IPS-18c (cell line): ENCODE data around the gene ZBTB3.

Experiments used
- H3K4me3 ChIP-seq: 2 replicates; pipeline ENCODE4 v1.7.0; 2013; ENCODE audit warnings: low read depth, mild to moderate bottlenecking, low read length, moderate library complexity; ENCODE audit not compliant: insufficient read depth
- H3K9me3 ChIP-seq: one replicate; pipeline ENCODE4 v1.6.1; 2013; ENCODE audit warnings: mild to moderate bottlenecking, low read length, moderate library complexity; ENCODE audit not compliant: control insufficient read depth, insufficient read depth

The ZBTB3 gene

DNA sequence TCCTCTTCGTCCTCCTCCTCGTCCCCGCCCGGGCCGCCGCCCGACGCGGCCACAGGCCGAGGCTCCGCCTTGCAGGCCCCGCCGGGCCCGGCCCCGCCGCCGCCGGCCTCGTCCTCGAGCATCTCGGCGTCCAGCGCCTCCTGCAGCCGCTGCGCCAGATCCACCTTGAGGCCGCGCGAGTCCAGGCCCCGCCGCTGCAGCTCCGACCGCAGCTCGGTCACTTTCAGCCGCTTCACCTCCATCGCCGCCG, 27.1 kb downstream of the ZBTB3 start:
- Histone ChIP-seq H3K4me3 (peak overlapping the region; percentile 98), H3K9me3 (peaks cover 2% of the 10 kb centered on the region)

DNA sequence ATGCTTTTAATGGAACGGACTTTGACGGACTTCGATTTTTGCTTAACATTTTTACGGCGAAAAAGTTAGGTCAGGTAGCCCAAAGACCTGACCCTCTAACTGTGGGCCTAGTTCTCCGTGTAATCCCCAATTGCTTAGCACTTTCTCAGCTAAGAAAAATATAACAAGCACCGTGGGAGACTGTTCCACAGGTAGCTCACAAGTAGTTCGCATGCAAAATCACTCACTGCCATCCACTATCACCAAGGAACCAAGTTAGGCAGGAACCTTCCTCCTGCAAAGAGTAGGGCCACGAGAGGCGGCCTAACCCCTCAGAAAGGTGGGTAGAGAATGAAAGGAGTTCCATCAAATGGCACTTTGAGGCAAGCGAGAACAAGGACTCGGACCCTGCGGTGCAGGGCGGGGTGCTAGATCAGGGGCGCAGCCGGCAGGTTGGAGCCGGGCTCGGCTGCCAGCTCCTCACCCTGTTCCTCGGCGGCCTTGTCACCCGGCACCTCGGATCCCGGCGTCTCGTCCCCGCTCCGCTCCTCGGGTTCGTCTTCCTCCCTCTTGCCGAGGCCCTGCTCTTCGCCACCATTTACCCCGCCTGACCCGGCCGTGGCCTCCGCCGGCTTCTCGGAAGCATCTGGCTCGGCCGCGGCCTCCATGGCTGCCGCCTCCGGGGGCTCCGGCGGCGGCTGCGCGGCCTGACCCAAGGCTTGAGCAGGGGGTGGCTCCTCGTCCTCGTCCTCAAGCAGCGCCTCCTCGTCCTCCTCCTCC, 27.6 kb downstream of the ZBTB3 start:
- H3K9me3 ChIP-seq = peaks cover 2% of the 10 kb centered on the region
- H3K4me3 ChIP-seq = peak overlapping the region; percentile 98

DNA sequence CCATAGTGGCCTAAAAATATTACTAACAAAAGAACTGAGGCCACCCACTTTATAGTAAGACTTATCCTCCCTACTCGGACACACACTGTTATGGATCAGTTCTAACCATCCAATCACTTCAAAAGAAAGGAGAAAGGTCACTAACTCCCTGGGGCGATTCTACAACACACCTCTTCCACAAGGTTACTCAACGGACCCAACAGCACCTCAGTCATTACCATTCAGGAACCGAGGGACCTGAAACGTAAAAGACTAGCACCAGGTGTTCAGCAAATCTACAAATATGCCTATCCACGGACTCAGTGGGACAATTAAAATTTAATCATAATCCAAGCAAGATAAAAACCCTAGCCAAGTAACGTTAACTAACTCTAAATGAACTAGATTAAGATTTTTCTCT, 28.3 kb downstream of the ZBTB3 start:
- H3K4me3 ChIP-seq = peak overlapping the region; percentile 98
- H3K9me3 ChIP-seq = peaks cover 2% of the 10 kb centered on the region

DNA sequence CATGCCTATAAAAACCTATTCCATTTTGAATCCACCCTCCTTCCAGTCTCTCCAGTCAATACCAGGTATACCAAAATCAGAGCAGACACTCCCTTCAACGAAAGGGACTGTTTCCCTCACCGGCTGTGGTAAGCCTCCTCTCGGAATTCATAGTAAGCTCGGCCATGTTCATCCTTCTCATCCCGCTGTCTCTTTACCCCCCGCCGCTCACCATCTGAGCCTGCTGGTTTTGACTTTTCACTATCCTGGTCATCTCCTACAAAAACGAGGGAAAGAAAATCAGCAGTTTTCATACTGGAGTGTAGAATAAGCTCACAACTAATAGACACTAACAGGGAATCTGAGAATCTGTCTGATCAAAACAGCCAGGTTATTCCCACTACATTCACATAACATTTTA, 29.8 kb downstream of the ZBTB3 start:
- H3K9me3 ChIP-seq = peaks cover 2% of the 10 kb centered on the region
- H3K4me3 ChIP-seq = no peak overlapping the region

DNA sequence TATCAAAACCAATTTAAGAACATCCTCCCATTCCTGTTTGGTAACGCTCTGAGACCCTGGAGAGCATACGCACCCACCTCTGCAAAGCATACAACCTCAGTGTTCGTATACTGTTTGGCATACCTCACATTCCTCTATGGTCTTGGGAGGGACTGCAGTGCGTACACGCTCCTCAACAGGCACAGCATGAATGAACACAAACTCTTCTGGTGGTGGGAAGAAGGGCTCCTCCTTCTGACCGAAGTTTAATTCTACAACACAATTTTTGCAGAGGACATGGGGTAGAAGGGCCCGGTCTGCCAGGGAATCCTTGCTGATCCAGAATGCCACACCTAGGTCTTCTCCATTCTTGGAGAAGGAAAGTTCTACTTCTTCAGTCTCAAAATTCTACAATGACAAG, 32.0 kb downstream of the ZBTB3 start:
- Histone ChIP-seq H3K9me3 (peaks cover 2% of the 10 kb centered on the region), H3K4me3 (no peak overlapping the region)

DNA sequence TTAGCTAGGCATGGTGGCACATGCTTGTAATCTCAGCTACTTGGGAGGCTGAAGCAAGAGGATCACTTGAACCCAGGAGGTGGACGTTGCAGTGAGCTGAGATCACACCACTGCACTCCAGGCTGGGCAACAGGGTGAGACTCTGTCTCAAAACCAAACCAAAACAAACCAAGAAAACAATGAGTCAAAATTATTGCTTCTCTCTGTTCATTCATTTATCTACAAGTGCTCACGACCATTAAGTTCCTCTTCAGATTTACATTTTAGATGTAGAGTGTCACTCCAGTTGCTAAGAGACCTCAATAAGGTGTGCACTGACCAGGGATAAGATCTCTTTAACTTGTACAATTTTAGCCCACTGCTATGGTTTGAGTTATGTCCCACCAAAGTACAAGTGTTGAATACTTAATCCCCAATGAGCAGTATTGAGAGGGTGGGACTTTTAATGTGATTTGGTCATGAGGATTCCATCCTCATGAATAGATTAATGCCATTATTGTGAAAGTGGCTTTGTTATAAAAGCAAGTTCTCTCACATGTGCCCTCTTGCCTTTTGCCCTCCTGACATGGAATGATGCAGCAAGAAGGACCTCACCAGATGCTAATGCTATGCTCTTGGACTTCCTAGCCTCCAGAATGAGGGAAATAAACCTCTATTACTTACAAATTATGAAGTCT, 34.5 kb downstream of the ZBTB3 start:
- no peak overlapping the region for H3K4me3 ChIP-seq
- H3K9me3 ChIP-seq = no peaks in the 10 kb centered on the region

DNA sequence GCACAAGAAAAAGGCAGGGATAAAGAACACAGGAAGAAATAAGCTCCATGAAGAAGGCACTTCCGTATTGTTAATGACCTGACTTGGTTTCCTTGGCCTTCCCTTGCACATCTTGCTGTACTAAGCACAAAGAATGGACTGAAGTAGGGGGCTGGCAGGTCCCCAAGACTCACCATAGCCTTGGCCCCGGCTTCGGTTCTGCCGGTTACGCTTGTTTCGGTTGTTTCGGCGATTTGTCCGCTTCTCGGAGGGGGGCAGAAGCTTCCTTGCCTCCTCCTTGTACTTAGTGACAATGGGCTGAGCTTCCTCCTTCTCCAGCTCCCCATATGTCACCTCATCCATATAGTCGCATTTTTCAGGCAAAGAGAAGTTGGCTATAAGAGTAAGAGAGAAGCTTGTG, 37.1 kb downstream of the ZBTB3 start:
- no peak overlapping the region for H3K4me3 ChIP-seq
- no peaks in the 10 kb centered on the region for H3K9me3 ChIP-seq

DNA sequence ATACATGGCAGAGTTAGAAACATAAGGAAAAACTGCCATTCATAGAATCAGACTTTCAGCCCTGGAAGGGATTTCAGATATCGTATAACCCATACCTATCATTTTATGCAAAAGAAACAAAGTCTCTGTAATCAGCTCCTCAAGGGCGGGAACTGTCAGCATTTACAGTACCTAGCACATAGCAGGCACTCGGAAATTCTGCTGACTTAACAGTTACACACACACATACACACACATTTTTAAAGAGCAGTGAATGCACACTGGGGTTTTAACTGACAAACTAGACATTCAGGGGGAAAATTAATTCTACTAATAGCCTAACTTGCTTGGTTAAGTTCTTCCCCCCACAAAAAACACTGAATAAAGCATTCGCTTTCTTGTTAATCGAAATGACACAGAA, 37.8 kb downstream of the ZBTB3 start:
- no peaks in the 10 kb centered on the region for H3K9me3 ChIP-seq
- no peak overlapping the region for H3K4me3 ChIP-seq

DNA sequence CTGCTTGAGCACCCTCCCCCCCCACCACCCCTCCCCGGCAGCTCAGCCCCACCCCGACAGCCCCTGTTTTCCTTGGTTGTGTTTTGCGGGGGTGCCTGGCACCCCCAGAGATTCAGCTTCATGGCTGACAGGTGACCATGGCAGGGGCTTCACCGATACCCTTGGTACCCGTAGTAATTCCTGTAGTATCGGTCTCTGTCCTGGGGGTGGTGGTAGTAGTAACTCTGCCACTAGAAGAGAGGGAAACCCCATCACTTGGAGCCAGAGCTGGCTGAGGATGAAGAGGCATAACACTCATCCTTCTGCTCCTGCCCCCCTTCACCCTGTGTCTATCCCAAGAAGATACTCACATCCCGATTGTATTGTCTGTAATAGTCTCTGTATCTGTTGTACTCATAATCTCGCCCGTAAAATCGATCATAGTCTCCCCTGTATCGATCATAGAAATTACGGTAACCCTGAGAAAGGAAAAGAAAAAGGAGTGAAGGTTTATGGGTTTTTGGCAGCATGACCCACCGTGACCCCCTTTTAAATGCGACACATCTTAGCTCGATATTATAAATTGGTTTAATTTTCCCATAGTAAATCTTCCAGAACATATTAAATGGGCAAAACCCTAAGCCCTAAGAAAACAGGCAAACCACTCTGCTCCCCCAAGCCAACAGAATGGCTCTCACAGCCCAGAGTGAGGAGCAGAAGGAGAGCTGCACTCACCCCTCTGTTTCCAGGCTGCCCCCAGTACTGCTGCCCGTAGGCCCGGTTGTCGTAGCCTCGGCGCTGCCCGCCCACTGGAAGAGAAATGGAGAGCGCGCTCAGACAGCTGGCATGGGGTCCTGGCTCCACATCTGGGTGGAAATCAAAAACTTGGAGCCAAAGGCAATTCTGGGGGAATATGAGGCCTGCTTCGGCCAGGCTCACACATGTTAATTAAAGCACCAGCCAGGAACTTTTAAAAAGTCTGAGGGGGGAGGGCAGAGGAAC, 38.5 kb downstream of the ZBTB3 start:
- Histone ChIP-seq H3K4me3 (no peak overlapping the region), H3K9me3 (no peaks in the 10 kb centered on the region)

DNA sequence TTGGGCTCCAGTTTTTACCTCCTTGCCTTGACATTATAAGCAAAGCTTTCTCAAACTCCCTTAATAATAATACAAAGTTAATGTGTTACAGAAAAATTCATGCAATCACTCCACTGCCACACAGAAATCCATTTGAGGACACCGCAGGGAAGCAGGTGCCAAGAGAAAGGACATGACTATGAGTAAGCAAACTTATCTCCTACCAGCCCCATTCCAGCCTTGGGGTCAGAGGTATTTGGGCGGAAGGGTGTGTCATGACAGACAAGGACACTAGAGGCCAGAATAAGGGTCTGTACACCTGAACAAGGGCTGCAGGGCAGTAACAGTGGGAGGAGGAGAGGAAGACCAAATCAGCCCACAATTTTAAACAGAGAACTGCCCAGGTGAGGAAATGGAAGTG, 40.6 kb downstream of the ZBTB3 start:
- no peaks in the 10 kb centered on the region for H3K9me3 ChIP-seq
- no peak overlapping the region for H3K4me3 ChIP-seq

DNA sequence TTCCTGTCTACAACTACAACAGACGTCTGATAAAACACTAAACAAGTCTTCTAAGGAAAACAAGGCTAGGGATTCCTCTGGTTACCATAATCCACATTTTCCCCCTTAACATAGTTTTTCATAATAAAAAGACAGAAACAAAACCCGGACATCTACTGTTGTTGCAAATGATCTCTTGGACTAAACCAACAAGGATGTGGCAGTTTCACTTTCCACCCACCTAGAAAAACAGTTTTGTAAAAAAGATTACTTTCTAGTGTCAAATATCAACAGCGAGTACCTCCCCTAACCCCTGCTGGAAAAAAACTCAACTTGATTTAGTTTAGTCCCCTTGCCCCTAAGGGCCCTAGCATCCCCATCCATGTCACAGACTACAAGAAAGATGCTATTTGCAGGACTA, 41.1 kb downstream of the ZBTB3 start:
- no peaks in the 10 kb centered on the region for H3K9me3 ChIP-seq
- no peak overlapping the region for H3K4me3 ChIP-seq

DNA sequence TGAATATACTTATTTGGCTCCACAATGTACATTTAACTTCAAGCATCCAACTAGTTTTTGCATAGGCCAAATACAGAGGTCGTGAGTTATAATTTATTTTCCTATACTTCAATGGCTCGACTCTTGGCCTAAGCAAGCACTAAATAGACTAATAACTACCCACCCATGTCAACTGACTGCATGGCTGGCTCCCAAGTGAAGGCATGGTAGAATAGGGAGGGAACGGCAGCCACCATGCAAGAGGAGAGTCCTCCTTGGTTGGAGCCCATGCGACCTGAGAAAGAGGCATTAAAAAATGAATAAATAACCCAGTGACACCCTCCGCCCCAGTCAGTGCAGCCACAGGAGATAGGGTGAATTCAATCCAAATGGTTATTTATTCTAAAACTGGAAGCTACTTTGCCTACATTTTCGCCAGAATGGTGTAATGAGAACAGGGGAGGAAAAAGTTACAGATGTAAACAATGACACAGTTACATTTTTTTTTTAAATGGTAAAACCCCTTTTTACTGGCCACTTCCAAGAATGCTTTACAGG, 41.6 kb downstream of the ZBTB3 start:
- no peaks in the 10 kb centered on the region for H3K9me3 ChIP-seq
- H3K4me3 ChIP-seq = no peak overlapping the region

DNA sequence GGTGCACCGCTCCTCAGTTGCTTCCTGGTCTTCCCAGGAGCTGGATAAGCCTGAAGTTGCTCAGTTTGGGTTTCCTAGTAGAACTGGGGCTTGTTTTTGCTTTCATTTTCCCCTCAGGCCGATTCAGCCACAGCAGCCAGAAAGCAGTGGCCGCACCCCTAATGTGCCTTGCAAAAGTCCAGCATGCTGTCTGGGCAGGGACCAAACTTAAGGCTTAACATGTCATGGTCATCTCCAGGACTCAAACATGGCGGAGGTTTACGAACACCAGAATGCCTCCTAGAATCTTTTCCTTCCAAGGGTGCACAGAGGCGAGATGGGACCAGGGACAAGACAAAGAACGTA, 44.0 kb downstream of the ZBTB3 start:
- peak overlapping the region; percentile 81 for H3K4me3 ChIP-seq

DNA sequence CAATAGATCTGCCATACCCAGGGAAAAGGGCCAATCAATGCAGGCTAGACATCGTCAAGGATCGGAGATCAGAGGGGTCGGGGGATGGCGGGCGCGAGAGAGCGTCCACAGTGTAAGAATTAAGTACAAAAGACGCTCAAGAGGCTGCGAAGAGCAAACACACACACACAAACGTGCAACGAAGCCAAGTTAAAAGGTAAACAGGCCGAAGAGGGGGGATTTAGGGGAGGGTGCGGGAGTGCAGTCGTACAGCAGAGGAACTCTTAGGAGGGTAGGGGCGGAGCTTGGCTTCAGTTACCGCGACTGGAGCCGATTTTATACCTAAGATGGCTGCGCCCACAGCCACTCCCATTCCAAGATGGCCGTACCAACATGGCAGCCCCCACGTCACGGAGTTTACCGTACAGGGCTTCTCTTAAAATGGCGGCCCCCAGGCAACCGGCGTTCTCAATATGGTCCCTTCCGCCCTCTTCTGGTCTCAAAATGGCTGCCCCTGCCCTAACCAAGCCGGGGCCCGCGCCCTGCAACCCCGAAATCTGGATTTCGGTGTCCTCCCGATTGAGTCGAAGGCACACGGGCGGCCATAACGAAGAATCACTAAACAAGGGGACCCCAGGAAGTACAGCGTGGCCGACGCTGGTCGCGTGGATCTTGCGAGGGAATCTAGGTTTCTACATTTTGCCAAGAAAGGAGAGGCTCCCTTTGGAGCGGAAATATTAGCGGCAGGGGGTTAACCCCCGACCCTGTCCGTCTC, 44.5 kb downstream of the ZBTB3 start:
- H3K4me3 ChIP-seq = peak overlapping the region; percentile 81
- H3K9me3 ChIP-seq = no peaks in the 10 kb centered on the region

More for the DNA sequence above, 44.0 kb downstream of the ZBTB3 start:
- no peaks in the 10 kb centered on the region for H3K9me3 ChIP-seq

DNA sequence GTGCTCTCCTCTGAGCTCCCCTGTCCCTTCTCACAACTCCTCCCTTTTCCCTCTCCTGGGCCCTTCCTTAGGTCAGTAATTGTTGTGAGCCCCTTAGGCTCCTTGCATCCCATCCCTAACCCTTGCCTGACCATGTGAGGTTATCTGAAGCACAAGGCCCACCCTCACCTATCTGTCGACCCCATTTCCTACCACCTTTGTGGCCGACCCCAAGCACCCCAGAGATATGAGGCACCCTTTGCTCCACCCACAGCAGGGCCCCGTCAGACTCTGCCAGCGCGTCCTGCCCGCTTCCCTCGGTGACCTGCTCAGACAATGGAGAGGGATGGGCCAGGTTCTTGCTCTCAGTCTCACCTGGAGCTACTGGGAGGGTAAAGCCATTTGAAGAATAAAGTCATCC, 45.2 kb downstream of the ZBTB3 start:
- no peaks in the 10 kb centered on the region for H3K9me3 ChIP-seq
- H3K4me3 ChIP-seq = peak overlapping the region; percentile 81

DNA sequence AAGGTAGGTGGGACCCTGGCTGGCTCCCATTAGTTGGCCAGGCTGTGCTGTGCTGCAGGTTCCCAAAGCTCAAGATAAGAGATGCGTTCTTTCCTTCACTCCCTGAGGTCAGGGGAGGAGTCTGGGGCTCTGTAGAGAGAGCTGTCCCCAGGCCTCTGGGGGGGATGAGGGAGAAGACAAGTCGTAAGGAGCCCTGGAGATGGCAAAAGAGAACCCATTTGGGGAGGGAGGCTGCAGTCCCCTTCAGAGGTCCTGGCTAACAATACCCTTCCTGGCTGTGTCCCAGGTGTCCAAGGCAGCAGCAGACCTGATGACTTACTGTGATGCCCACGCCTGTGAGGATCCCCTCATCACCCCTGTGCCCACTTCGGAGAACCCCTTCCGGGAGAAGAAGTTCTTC, 45.6 kb downstream of the ZBTB3 start:
- H3K9me3 ChIP-seq = no peaks in the 10 kb centered on the region

DNA sequence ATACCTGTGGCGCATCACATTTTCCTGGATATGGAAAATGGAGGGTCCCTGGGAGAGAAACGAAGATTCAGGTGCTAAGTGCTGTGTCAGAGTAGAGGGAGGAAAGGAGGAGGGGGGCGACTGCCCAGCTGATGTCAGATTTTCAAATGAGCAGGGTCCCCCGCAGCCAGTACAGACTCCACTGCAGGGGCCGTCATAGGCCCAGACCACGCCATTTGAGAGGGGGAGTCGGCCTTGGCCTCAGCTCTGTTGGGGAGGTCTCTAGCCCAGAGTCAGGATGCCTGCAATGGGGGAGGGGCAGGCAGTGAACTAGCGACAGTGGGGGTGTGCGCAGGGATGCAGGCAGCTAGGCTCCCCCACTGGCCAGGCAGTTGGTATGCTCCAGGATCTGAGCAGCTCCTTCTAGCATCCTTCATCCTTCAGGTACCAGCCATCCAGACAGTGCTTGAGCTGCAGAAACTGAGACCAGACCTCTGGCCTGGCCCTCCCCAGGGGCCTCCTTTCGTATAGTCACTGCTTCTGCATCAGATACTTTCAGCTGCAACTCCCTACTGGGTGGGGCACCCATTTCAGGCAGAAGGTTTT, 46.6 kb downstream of the ZBTB3 start, which contains the start of the genes BSCL2 and GNG3:
Gene BSCL2 (minus strand): TSS at position 148 of the 585 bp plus-strand sequence. CDS start 229 bp downstream, outside the sequence.
Gene GNG3 (plus strand): TSS at position 400 of the 585 bp plus-strand sequence. CDS start 620 bp downstream, outside the sequence.
- H3K9me3 ChIP-seq = no peaks in the 10 kb centered on the region
- H3K4me3 ChIP-seq = peak within 1 kb of the TSS; percentile 63

More for the DNA sequence above, 45.6 kb downstream of the ZBTB3 start:
- peak overlapping the region; percentile 81; the same call in 1 of the 2 replicates for H3K4me3 ChIP-seq
